Measurements from ENCODE around the gene DMXL1.

The DMXL1 gene, protein sequence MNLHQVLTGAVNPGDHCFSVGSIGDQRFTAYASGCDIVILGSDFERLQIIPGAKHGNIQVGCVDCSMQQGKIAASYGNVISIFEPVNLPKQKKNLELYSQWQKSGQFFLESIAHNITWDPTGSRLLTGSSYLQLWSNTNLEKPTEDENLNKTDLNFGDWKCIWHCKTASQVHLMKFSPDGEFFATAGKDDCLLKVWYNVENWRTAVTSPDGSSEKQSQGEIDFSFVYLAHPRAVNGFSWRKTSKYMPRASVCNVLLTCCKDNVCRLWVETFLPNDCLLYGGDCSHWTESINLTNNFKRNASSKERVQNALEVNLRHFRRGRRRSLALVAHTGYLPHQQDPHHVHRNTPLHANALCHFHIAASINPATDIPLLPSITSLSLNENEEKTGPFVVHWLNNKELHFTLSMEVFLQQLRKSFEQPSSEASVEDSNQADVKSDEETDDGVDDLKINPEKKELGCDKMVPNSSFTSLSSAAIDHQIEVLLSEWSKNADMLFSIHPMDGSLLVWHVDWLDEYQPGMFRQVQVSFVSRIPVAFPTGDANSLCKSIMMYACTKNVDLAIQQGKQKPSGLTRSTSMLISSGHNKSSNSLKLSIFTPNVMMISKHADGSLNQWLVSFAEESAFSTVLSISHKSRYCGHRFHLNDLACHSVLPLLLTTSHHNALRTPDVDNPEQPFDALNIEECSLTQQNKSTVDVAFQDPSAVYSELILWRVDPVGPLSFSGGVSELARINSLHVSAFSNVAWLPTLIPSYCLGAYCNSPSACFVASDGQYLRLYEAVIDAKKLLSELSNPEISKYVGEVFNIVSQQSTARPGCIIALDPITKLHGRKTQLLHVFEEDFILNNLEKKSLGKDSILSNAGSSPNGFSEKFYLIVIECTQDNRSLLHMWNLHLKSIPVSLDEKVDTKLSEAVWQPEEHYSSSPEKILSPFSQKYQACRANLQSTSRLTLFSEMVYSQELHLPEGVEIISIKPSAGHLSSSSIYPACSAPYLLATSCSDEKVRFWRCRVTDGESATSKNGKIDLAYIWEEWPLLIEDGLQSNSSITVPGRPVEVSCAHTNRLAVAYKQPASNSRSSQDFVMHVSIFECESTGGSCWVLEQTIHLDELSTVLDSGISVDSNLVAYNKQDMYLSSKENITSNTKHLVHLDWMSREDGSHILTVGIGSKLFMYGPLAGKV (N-terminal part only)

DNA sequence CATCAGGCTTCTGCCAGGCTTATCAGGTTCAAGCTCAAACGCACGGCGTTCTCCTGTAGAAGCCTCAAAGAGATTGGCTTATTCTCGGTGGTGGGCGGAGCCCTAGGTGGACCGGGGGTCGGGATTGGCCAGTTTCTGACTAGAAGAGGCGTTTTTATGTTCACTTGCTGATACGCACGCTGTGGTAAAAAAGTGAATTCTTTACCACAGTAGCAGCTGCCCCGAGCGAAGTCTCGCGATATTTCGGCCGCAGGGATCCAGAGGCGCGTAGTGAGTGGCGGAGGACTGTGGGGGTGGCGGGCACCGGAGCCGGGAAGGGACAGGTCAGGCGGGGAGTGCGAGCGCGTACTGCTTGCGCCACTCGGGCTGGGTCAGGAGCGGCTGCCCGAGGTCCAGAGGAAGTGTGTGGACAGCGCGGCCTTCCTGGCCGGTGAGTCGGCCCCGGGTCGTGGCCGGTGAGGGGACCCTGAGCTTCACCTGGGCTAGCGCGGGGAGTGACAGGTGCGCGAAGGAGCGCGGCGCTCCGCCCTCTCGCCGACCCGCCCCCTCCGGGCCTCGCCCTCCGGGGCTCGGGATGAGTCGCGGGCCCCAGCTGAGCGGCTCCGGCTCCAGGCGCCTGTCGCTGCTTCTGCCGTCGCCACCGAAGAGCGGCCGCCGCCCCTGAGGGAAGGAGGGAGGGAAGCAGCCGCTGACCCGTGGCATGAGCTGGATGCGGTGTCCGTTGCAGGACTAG lies at the start of gene DMXL1:
TSS of gene DMXL1 (plus strand) at position 260 of the 733 bp plus-strand sequence. CDS start 483 bp downstream, outside the sequence.
- DNase-seq = peak; percentile 97

DNA sequence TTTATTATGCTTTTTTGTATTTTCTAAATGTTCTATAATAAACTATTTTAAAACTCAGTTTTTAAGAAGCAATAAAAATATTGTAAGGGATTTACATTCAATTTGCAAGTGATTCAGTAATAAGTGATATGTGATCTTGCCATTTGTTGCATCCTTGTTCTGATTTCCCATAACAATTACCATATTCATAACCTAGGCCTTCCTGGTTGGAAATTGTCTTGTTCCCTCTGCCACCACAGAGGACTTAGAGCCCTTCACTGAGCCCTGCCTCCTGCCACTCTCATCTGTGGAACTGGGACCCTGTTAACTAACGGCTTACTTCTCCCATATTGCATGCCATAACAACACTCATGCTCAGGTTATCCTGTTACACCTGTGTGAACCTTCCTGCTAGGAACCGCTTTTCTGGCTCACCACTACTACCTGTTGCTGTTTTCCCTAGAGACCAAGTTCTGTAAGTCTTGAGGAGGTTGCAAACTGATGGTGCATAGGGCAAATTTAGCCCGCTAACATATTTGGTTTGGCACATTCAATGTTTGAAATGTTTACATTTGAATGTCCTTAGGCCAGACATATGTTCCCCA lies 49.6 kb upstream of the DMXL1 start:
- DNase-seq = no peak

DNA sequence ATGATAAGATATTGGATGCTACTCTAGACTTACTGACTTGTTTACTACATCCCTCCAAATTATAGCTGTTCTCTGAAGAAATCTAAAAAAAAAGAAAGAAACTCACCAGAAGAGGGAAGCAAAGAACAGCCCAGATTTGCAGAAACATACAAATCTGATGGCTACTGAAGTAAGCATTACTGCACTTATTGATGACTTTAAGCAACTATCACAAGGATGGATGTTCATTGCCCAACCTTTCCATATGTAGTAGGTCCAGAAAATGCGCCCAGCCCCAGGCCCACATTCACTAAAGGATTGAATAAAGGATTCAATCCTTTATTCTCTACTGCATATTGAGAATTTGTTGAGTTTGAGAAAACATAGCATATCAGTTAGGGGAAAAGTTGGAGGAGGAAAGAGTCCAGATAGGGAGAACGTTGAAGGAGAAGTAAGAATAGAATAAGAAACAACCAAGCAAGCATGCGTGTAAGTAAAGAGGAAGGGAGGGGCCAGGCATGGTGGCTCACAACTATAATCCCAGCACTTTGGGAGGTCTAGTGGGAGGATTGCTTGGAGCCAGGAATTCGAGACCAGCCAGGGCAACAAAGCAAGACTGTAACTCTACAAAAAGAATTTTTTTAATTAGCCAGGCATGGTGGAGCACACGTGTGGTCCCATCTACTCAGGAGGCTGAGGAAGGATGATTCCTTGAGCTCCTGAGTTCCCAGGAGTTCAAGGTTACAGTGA lies 48.7 kb upstream of the DMXL1 start:
- no peak for DNase-seq

DNA sequence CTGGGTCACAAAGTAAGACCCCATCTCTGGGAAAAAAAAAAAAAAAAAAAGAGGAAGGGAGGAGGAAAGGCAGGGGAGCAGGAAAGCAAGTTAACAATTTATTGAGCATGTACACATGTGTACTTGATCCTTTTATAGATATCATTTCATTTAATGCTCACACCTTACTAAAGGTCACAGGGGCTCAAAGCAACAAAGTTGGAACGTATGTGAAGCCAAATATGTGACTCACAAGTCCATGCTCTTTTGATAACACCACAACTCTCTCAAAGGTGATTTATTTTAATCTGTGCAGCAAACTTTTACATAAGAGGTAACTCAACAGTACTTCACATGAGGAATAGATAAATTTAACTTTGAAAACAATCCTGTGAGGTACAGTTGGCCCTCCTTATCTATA lies 48.1 kb upstream of the DMXL1 start:
- no peak for DNase-seq

DNA sequence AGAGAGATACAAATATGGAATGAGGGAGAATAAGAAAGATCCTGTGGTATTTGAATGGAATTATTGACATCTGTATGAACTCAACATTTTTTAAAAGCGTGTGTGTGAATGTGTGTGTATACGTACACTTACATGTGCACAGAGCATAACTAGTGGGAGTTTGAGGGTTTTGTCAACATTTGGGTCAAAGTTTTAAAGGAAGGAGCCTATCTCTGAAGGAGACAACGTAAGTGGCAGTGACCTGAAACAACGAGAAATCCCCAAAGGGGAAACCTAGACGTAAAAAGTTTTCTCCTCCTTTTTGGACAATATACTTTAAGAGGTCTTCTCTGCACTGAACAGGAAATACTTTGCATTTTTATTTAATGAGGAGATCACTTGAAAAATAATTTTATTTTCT lies 42.3 kb upstream of the DMXL1 start:
- DNase-seq = no peak

DNA sequence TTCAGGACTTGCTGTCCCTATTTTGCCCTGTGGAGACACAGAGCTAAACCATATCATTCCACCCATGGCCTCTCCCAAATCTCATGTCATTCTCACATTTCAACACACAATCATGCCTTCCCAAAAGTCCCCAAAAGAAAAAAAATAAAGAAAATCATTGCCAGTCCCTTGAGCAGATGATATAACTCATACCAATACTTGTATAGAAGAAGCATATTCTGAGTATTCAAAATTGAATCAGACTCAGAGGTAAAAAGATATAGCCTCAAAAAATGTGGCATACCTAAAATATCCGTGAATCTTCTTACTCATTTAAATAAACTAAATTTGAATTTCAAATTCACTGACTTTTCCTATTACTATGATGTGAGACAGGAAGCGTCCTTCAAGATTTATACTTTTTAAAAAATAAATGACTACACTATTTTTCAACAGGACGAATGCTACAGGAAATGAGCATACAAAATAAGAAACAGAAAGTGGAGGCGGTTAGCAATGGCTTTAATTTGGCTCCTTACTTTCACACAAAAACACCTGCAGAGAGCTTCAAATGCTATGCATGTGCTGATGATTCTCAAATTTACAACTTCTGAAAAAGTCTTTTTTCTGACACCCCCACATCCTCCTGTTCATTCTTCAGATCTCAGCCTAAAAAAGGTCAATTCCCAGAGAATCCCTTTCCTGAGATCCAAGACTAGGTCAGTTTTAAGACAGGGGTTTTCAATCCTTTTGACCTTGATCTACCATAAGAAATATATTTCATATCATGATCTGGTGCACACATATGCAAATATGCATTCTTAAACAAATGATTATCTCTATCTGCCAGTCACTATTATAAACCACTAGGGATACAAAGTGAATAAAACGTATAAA lies 39.6 kb upstream of the DMXL1 start:
- DNase-seq = no peak

DNA sequence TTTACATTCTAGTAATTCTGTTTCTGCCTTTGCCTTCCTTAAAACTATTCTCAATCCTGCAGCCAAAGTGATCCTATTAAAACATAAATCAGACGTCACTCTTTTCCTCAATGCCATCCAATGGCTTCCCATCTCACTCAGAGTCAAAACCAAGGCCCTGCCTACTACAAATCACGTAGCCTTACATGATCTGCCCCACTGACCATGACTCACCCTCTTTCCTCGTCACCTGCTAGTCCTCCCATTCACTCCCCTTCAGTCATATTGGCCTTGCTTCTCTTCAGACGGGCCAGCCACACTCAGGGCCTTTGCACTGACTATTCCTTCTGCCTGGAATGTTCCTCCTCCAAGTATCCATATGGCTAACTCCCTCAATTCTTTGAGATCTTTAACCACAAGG lies 39.0 kb upstream of the DMXL1 start:
- no peak for DNase-seq

DNA sequence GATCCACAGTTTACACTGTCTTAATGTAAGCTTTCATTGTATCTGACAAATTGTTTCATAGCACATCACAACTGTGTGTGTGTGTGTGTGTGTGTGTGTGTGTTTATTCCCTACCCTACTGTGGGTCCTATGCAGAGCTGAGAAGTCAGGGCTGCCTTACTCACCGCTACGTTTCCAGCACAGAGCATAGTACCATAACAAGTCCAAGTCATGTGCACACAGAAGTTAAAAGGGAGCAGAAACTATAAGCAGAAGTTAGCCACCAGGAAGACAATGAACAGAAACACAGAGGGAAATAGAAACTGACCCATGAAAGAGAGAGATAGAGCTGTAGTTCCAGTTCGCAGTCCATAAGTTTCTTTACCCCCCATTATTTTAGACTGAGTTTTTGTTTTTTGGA lies 38.2 kb upstream of the DMXL1 start:
- no peak for DNase-seq

DNA sequence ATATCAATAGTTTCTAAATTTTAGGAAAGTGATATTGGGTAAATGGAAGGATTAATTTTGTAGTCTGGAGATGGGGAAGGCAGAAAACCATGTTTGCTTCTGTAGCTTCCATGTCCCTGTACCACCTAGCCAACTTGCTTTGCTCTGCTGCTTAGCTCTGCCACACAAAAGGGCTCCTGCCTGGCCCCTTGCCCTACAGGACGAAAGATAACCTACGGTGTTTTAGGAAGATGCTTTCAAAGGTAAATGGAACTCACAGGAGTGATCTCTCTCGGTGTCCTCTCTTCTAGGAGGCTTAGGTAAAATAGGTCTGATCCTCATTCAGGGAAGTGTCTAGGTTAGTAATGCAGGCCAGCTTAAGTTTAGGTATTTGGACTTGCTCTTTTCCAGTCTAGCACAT lies 37.8 kb upstream of the DMXL1 start:
- no peak for DNase-seq

DNA sequence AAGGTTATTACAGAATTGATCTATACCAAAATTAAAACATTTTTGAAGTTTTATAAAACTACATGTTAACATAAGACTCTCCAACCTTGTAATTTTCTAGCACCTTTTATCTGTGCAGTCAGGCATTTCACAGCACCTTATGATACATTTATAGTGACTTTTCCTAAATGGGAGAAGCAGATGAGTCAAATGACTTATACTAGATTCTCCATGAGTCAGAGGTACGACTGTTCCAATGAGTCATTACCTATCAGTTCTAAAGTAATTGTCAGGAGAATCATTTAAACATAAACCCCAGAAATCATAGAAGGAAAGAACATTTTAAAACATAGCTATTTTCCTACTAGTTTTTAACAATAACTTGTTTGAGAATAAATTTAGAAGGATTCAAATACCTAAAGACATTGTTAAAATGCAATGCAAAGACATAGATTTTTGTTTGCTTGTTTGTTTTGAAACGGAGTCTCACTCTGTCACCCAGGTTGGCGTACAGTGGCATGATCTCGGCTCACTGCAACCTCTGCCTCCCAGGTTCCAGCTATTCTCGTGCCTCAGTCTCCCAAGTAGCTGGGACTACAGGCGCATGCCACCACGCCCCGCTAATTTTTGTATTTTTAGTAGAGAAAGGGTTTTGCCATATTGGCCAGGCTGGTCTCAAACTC lies 34.7 kb upstream of the DMXL1 start:
- DNase-seq = no peak

DNA sequence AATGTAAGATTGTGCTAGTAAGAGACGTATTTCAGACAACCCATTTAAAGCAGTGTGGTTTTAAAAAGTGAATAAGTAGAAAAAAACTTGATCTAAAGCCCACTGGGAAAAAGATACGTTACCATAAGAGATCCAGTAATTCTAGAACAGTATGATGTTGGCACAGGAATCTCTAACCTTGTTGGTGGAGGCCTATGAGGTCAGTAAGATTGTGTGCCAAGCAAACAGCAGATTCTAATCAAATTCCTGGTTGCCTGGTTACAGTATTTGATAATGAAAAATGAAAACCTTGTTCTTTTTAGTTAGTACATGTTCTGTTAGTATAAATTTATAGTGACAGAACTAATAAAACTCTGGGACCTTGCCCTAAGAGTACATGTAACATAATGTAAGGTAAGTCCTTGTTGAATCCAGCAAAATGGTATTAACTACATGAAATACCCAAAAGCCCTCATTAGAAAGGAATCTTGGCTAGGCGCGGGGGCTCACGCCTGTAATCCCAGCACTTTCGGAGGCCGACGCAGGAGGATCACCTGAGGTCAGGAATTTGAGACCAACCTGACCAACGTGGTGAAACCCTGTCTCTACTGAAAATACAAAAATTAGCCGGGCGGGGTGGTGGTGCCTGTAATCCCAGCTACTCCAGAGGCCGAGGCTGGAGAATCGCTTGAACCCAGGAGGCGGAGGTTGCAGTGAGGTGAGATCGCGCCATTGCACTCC lies 33.2 kb upstream of the DMXL1 start:
- no peak for DNase-seq

DNA sequence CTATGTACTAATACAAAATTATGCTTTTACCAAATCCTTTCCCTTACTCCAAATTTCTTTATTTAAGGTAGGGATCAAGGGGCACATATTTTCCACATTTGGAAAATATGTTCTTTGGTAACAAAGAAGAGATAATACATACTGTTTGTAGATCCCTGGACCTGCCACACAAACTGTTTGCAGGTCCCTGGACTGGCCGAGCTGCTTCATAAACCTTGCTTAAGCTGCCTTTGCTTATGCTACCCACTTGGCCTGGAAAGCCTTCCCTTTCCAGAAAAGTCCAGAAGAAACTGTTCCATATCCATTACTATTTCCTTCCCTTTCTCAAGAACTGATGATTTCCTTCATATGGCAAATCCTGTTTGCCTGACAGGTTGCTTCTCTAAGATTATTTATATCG lies 22.6 kb upstream of the DMXL1 start:
- no peak for DNase-seq

DNA sequence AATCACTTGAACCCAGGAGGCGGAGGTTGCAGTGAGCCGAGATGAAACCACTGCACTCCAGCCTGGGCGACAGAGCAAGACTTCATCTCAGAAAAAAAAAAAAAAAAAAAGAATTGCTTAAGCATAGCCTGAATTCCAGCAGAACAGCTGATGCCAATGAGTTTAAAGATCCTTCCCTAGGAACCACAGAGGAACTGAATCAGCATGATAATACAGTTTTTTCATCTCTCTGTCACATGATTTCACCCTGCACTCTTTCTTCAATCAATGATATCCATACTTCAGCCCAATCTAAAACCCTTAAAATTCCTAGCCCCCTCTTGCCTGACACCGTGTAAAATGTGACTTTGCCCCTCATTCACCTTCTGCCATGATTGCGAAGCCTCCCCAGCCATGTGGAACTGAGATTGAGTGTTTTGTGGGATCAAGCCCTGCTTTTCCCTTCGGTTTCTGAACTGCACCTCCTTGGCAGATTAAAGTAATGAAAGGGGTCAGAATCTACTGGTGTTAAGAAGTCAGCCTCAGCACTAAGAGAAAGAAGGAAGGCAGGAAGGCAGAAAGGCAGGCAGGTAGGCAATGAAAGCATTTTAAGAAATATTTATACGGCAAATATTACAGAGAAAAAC lies 20.9 kb upstream of the DMXL1 start:
- no peak for DNase-seq

DNA sequence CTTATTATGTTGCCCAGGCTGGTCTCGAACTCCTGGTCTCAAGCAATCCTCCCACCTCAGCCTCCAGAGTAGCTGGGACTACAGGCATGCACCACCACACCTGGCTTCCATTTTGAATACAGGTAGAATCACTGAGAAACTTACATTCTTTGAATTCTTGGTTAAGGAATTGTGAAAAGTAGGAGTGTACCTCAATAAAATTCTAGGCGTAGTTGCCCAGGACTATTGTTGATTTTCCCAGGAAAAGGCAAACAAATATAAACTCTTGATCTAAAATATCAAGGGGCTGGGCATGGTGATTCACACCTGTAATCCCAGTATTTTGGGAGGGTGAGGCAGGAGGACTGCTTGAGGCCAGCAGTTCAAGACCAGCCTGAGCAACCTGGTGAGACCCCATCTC lies 16.8 kb upstream of the DMXL1 start:
- DNase-seq = no peak

DNA sequence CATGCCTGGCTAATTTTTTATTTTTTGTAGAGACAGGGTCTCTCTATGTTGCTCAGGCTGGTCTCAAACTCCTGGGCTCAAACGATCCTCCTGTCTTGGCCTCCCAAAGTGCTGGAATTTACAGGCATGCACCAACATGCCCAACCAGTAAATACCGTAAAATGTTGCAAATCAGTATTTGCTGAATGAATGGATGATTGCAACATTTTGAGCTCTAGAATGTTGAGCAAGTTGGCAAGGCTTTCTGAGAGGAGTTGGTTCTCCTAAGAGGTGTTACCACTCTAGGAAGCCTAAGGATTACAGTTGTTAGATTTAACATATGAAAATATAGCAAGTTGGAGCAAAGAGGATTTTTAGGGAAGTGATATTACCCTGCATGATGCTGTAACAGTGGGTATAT lies 15.6 kb upstream of the DMXL1 start:
- no peak for DNase-seq

DNA sequence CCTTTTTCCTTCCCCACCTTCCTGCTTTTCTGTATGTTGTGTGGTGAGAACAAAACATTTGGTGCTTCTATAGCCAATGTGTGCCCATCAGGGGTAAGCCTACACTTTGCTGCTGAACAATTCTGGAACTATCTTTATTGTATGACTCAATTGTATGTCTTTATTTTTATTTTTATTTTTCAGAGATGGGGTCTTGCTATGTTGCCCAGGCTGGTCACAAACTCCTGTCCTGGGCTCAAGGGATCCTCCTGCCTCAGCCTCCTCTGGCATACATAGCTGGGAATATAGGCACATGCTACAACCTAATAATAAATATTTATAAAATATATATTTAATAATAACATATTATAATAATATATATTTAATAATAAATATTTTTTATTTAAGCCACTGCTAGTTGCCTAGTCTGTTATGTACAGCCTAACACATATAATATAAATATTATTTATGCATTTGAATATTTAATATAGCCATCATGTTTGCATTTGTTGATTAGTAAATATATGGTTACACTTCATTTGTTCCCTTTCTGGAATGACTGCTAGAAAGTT lies 11.8 kb upstream of the DMXL1 start:
- no peak for DNase-seq

DNA sequence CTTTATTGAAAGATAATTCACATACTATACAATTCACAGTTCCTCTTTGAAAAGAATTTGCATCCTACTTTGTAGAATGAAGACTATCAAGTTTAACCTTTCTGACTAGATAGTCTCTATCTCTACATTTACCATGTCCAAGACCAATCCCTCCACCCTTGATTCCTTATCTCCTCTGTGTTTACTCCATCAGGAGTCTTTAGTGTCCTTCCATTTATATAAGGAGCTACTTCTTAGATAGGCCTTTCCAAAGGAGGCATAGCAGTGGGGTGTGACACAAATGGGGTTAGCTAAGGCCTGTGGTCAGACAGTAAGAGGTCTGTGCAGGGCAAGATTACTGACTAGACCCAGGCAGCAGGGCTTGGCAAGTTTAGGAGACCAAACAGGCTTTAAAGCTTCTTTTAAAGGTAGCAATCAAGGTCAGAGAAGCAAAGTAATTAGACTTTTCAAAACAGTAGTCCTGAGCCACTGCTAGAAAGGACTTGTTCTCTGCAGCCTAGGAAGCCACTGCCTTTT lies 11.1 kb upstream of the DMXL1 start:
- no peak for DNase-seq
